ENCODE data around the gene CAB39L.

GRCh38 chr13:49278211-49278610 lies 165.7 kb downstream of the CAB39L start:
- no peak for TF ChIP-seq CTCF (conservative IDR thresholded peaks at IDR 0.05; ENCODE audit: low read depth, low read length)
- no peak for TF ChIP-seq ELK1 (IDR thresholded peaks at IDR 0.05; ENCODE audit: borderline replicate concordance, low read depth, low read length)
- no peak for TF ChIP-seq BHLHE40 (IDR thresholded peaks at IDR 0.05; ENCODE audit: low read depth, low read length)
- no peak for TF ChIP-seq MAZ (IDR thresholded peaks at IDR 0.05; ENCODE audit: borderline replicate concordance, low read depth, low read length)
- no peak for TF ChIP-seq NFE2L2 (IDR thresholded peaks at IDR 0.05; ENCODE audit: low read depth, low read length)
- TF ChIP-seq, protein P1, sequence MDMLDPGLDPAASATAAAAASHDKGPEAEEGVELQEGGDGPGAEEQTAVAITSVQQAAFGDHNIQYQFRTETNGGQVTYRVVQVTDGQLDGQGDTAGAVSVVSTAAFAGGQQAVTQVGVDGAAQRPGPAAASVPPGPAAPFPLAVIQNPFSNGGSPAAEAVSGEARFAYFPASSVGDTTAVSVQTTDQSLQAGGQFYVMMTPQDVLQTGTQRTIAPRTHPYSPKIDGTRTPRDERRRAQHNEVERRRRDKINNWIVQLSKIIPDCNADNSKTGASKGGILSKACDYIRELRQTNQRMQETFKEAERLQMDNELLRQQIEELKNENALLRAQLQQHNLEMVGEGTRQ (IDR thresholded peaks at IDR 0.05; ENCODE audit: low read depth, low read length) = no peak
- no peak for TF ChIP-seq POLR2A (IDR thresholded peaks at IDR 0.05; ENCODE audit: low read depth, low read length)
- no peak for TF ChIP-seq SMC3 (IDR thresholded peaks at IDR 0.05; ENCODE audit: low read depth, low read length)
- no peak for TF ChIP-seq CEBPB (IDR thresholded peaks at IDR 0.05; ENCODE audit: low read depth, low read length)
- TF ChIP-seq MAFK (IDR thresholded peaks at IDR 0.05; ENCODE audit: low read depth, low read length) = no peak
